Fibroblast of the conjunctiva (primary cell): Measurements from ENCODE around the gene PIGO.

Experiments used
- DNase-seq: peaks from one replicate; pipeline ENCODE4 v3.0.0-alpha.2; 2010; ENCODE audit warnings: low read depth

PIGO gene

GRCh38 chr9:35096035-35096849 lies at the start of gene PIGO:
Gene PIGO, minus strand, starts transcription at chr9:35096591. Its CDS starts 1,026 bp downstream, at chr9:35095565.
- peak; percentile 68 for DNase-seq

- no peak for DNase-seq
Observed at GRCh38 chr9:35142037-35142436, 45.6 kb upstream of the PIGO start.

GRCh38 chr9:35140093-35140492 lies 43.7 kb upstream of the PIGO start:
- DNase-seq = no peak

GRCh38 chr9:35136866-35137265 lies 40.5 kb upstream of the PIGO start:
- DNase-seq = no peak

- DNase-seq = no peak
Observed at GRCh38 chr9:35135988-35136387, 39.6 kb upstream of the PIGO start.

GRCh38 chr9:35134920-35135319 lies 38.5 kb upstream of the PIGO start:
- no peak for DNase-seq

- peak; percentile 97 for DNase-seq
Observed at GRCh38 chr9:35116898-35117551, 20.6 kb upstream of the PIGO start.

GRCh38 chr9:35116539-35116897 lies 20.1 kb upstream of the PIGO start:
- DNase-seq = no peak

GRCh38 chr9:35115680-35116538 lies 19.5 kb upstream of the PIGO start, which contains the start of gene ATOSB:
Gene ATOSB, minus strand, starts transcription at chr9:35115862. Its CDS starts 7,588 bp downstream, at chr9:35108274.
- peak; percentile 91 for DNase-seq

- DNase-seq = peak; percentile 42
Observed at GRCh38 chr9:35114840-35115628, 18.6 kb upstream of the PIGO start.

GRCh38 chr9:35114113-35114839 lies 17.9 kb upstream of the PIGO start:
- peak; percentile 98 for DNase-seq

GRCh38 chr9:35112257-35113020 lies 16.0 kb upstream of the PIGO start:
- peak; percentile 82 for DNase-seq

GRCh38 chr9:35111001-35111933 lies 14.9 kb upstream of the PIGO start:
- DNase-seq = peak; percentile 99

- peak; percentile 23 for DNase-seq
Observed at GRCh38 chr9:35110327-35110761, 14.0 kb upstream of the PIGO start.

GRCh38 chr9:35108946-35109575 lies 12.7 kb upstream of the PIGO start:
- no peak for DNase-seq

- DNase-seq = no peak
Observed at GRCh38 chr9:35108461-35108860, 12.1 kb upstream of the PIGO start.

- DNase-seq = no peak
Observed at GRCh38 chr9:35107297-35108290, 11.2 kb upstream of the PIGO start.
